Stimulated activated CD8-positive, alpha-beta memory T cell treated with anti-CD3 and anti-CD28 coated beads, Interleukin-2, amount 100 ng/mL, for 1 hour (primary cell): ENCODE measurements around the gene MYLK2.
"Not testable (repeated sequence)": the region's sequence is repeated elsewhere in the genome, so short reads cannot be mapped to it uniquely, and the experiment has no call there.

Experiments
- DNase-seq, 2 donors: peaks; one replicate each; pipeline ENCODE4 v3.0.0-alpha.2; 2020; ENCODE audit warnings: low read depth in 2 of 2

Gene MYLK2

GRCh38 chr20:31815408-31816188, 3.6 kb upstream of the MYLK2 start:
- DNase-seq, result no peak

- DNase-seq, result no peak
Measured at GRCh38 chr20:31816221-31816620, 2.9 kb upstream of the MYLK2 start.

GRCh38 chr20:31817461-31817860, 1.7 kb upstream of the MYLK2 start:
- DNase-seq, result no peak

GRCh38 chr20:31818376-31818908, 714 bp upstream of the MYLK2 start:
- no peak for DNase-seq

- DNase-seq, result no peak
Measured at GRCh38 chr20:31820228-31820627, 1.1 kb downstream of the MYLK2 start.

- DNase-seq, result no peak
Measured at GRCh38 chr20:31821427-31821826, 2.3 kb downstream of the MYLK2 start.

- DNase-seq, result peak; percentile 62 to 67
Measured at GRCh38 chr20:31822421-31823330, 3.5 kb downstream of the MYLK2 start.

- DNase-seq, result no peak
Measured at GRCh38 chr20:31823360-31824124, 4.4 kb downstream of the MYLK2 start.

GRCh38 chr20:31824125-31824485, 4.9 kb downstream of the MYLK2 start:
- no peak for DNase-seq

GRCh38 chr20:31824554-31825313, 5.6 kb downstream of the MYLK2 start:
- no peak for DNase-seq

- DNase-seq, result no peak
Measured at GRCh38 chr20:31826074-31826473, 6.9 kb downstream of the MYLK2 start.

- DNase-seq, result no peak
Measured at GRCh38 chr20:31827059-31827458, 7.9 kb downstream of the MYLK2 start.

GRCh38 chr20:31828016-31828415, 8.9 kb downstream of the MYLK2 start:
- not testable (repeated sequence) for DNase-seq

- no peak for DNase-seq
Measured at GRCh38 chr20:31829731-31830130, 10.6 kb downstream of the MYLK2 start.

GRCh38 chr20:31830406-31830981, 11.3 kb downstream of the MYLK2 start:
- no peak for DNase-seq

- no peak for DNase-seq
Measured at GRCh38 chr20:31831211-31831610, 12.1 kb downstream of the MYLK2 start.

GRCh38 chr20:31831771-31832306, 12.7 kb downstream of the MYLK2 start:
- no peak for DNase-seq

GRCh38 chr20:31833130-31833930, 14.2 kb downstream of the MYLK2 start:
- DNase-seq, result peak; percentile 28 to 40

GRCh38 chr20:31833931-31834521, 14.9 kb downstream of the MYLK2 start:
- DNase-seq, result no peak
